Ovary (tissue), 9 donors: ENCODE data around the gene METTL23. TPM values are rescaled to one million over a fixed set of nuclear protein-coding genes. Genes with fewer than 3 reads are reported as not detected.
A peak's percentile ranks its signal among the peaks of the same experiment; 100 is the strongest.

Experiments
- DNase-seq, 5 donors: peaks; one replicate each; pipeline ENCODE4 v3.0.0-alpha.2; 2019 to 2020
- H3K27ac ChIP-seq, 2 donors: fragments of 200-600 bp; one replicate each; pipeline versions ENCODE4 v1.5.1 to v1.8.0; 2019 to 2022
- H3K27me3 ChIP-seq: fragments of 200-600 bp; one replicate; pipeline ENCODE4 v1.8.0; 2022
- H3K36me3 ChIP-seq: fragments of 200-600 bp; sonication (generic); one replicate; pipeline ENCODE4 v1.5.1; 2019
- H3K4me1 ChIP-seq: one replicate; pipeline ENCODE4 v1.8.1; 2013; ENCODE audit warnings: mild to moderate bottlenecking, moderate library complexity; ENCODE audit not compliant: insufficient read depth
- H3K4me3 ChIP-seq: fragments of 200-600 bp; sonication (generic); one replicate; pipeline ENCODE4 v1.5.1; 2017
- H3K9me3 ChIP-seq, 2 donors: fragments of 200-600 bp in 1 of 2; sonication (generic) in 1 of 2; one replicate each; pipeline versions ENCODE4 v1.5.1 to v1.8.1; 2013 to 2019; ENCODE audit warnings: mild to moderate bottlenecking in 1 of 2, moderate library complexity in 1 of 2
- CTCF ChIP-seq, 3 donors: fragments of 450-650 bp in 2 of 3; fragments of 200-600 bp in 1 of 3; IDR thresholded peaks; one replicate each; pipeline versions ENCODE4 v1.5.1 to v1.8.0; 2016 to 2022; ENCODE audit warnings: antibody characterized with exemption in 3 of 3, mild to moderate bottlenecking in 1 of 3
- EP300 ChIP-seq: sonication (generic); formaldehyde crosslinking; IDR thresholded peaks from one replicate; pipeline ENCODE4 v1.6.1; 2017; ENCODE audit warnings: antibody characterized with exemption
- POLR2A ChIP-seq: fragments of 450-650 bp; IDR thresholded peaks from one replicate; pipeline ENCODE4 v1.6.1; 2017; ENCODE audit warnings: antibody characterized with exemption, mild to moderate bottlenecking, moderate library complexity
- WGBS, 3 donors: extraction: QIAGEN DNeasy Blood & Tissue Kit in 1 of 3; methylation state at CpG; one replicate each; pipeline versions ENCODE4 v1.1.5 to v1.1.7; 2013 to 2017; 5-methylcytosine and 5-hydroxymethylcytosine counted together
- intact Hi-C, 4 donors: fragments of 100-400 bp; cut with DNase I; formaldehyde crosslinking; loops; one replicate each; pipeline versions ENCODE4 v1.11.0 to v1.15.1; 2022 to 2023
- polyA plus RNA-seq, 2 donors: library from polyadenylated mRNA; stranded (reverse); fragments of 200-250 nt in 1 of 2; fragments of 350-450 nt in 1 of 2; fragmentation: Illumina TruSeq in 1 of 2; extraction: RNeasy Lipid Tissue Mini Kit (QIAGEN cat#74804) in 1 of 2; gene quantifications; one replicate each; pipeline ENCODE4 v1.2.3, GENCODE V29; 2013 to 2014
- total RNA-seq, 7 donors: library from RNA; depleted of rRNA in 2 of 7; stranded (reverse); fragments of >200 nt in 2 of 7; fragmentation: NEBNext Ultra II Directional in 3 of 7; extraction: Animal tissue kit (Norgen Biotek cat#: 25700) in 3 of 7; gene quantifications; one replicate each; pipeline versions ENCODE4 v1.1.0 to v1.2.4, GENCODE V29; 2016 to 2023
- donor health status: DM: no; HTN: no; CAD: no; lungs with moderate emphysema.
- donor health status: DM: no; HTN: no; CAD: no.
- donor health status: Bipolar disorder and iron deficiency.
- donor health status: DM: yes; HTN: yes; CAD: no.
- donor health status: DM: no; HTN: no; CAD: no.
- donor health status: DM: yes; HTN: yes; CAD: no.

METTL23 gene
- total and polyA plus RNA-seq, 9 donors = 20.9 to 47.4 (median 32.7) TPM

DNA sequence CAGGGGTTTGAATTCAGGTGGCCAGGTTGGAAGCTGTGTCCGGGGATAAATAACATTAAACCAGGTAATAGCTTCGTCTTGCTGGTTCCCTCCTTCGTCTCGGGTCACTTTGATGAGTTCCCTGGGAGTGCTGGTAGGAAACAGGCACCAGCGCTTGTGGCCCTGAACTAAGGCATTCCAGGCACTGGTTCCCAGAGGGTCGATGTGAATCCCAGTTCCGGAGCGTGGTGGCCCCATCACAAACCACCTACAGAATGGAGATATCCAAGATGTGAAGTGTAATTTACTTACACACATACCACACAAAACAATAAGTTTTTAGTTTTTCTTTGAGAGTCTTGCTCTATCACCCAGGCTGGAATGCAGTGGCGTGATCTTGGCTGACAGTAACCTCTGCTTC lies 2.8 kb upstream of the METTL23 start:
- Histone ChIP-seq H3K27ac (no peak overlapping the region), H3K36me3 (no peaks in the 10 kb centered on the region), H3K4me3 (no peak overlapping the region), H3K27me3 (no peaks in the 10 kb centered on the region), H3K9me3 (no peaks in the 10 kb centered on the region), H3K4me1 (peaks cover 8% of the 10 kb centered on the region)
- no peak for TF ChIP-seq CTCF (IDR thresholded peaks at IDR 0.05)
- TF ChIP-seq EP300 = no peak
- no peak for TF ChIP-seq POLR2A
- DNase-seq = no peak
- intact Hi-C loops = loop anchor here in 2 of 4 donors (5.0 to 10.0 kb wide), 2 partner anchors 37 to 49 kb away; no protein-coding TSS in a partner anchor
- 91 to 93% (median 93%) methylated on average over 9 of the region's 9 CpGs for WGBS, 3 donors

DNA sequence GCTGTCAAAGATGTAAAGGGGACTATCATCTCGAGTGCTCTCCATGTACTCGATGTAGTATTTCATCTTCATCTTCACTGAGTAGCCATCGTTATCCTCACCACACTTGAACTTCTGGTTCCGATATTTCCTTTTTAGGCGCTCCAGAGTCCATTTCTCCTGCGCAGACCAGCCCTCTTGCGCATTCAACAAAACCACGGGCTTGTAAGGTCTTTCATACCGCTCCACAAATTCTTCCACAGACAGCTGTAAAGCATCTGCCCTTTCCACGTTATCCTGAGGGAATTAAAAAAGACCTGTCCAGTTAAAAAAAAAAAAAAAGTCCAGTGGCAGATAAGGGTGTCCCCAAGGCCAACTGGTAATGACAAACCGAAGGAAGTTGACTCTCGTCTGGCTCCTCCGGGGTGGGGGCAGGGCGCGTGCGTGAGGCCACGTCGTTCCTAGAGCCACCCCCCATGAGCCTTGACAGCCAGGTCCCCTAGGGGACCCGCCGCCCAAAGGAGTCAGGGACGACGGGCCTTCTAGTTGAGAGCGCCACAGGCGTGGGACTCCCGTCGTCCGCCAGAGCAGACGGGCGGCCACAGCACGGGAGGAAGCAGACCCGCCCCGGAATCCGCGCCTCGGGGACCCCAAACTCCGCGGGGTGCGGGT lies 934 bp upstream of the METTL23 start:
- H3K9me3 ChIP-seq = no peaks in the 10 kb centered on the region
- no peak for TF ChIP-seq EP300
- no peak for TF ChIP-seq CTCF (IDR thresholded peaks at IDR 0.05)
- TF ChIP-seq POLR2A = no peak
- no peaks in the 10 kb centered on the region for H3K27me3 ChIP-seq
- peak overlapping the region; percentile 86 to 97 for H3K27ac ChIP-seq
- H3K36me3 ChIP-seq = no peaks in the 10 kb centered on the region
- H3K4me1 ChIP-seq = peaks cover 8% of the 10 kb centered on the region
- intact Hi-C loops = loop anchor here in 1 of 4 donors (10.0 kb wide), 1 partner anchor 51 kb away; no protein-coding TSS in a partner anchor
- 1 to 4% (median 1%) methylated on average over 23 to 38 of the region's 38 CpGs for WGBS, 3 donors
- peak overlapping the region; percentile 95 for H3K4me3 ChIP-seq
- peak; percentile 57 to 75 (median 74) for DNase-seq

DNA sequence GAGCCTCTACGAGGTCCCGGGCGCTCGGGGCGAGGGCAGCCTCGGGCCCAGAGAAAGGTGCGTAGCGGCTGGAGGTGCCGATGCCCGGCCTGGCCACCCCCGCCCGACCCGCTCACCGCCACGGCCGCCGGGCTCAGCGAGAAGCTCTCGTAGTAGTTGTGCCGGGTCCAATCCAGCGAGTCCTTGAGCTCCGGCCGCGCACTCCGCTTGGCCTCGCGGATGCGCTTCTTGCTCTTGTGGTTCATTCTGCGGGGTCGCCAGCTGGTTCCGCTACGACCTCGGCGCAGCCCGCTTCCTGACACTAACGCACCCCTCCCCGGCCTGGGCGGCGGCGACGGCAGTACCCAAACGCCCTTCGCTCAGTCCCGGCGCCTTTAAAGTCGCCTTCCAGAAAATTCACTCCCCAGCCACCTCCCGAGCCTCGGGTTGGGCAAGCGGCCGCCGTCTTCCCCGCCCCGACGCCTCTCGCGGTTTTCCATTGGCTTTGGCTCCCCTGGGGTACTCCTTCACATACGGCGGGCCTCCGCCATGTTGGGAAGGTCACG lies 336 bp upstream of the METTL23 start, which contains the start of gene JMJD6:
Gene JMJD6 (minus strand): TSS at position 376 of the 545 bp plus-strand sequence. CDS start 131 bp downstream, at position 245.
- peaks cover 8% of the 10 kb centered on the region for H3K4me1 ChIP-seq

More for the DNA sequence above, 336 bp upstream of the METTL23 start, which contains the start of gene JMJD6:
- peak within 1 kb of the TSS; percentile 86 to 97 for H3K27ac ChIP-seq
- WGBS, 3 donors = 0 to 1% (median 0%) methylated on average over 43 to 60 of the region's 60 CpGs
- H3K9me3 ChIP-seq = no peaks in the 10 kb centered on the region
- peak within 1 kb of the TSS; percentile 95 for H3K4me3 ChIP-seq
- intact Hi-C loops = loop anchor here in 1 of 4 donors (10.0 kb wide), 1 partner anchor 52 kb away; no protein-coding TSS in a partner anchor
- no peaks in the 10 kb centered on the region for H3K36me3 ChIP-seq
- TF ChIP-seq POLR2A (peak; percentile 71), CTCF (IDR thresholded peaks at IDR 0.05) (no peak), EP300 (peak; percentile 29)
- peak; percentile 95 to 97 (median 96) for DNase-seq
- H3K27me3 ChIP-seq = no peaks in the 10 kb centered on the region
